Retinal pigment epithelial cell (primary cell): ENCODE data around the gene TSPAN17.

Experiments
- DNase-seq: peaks from one replicate; pipeline ENCODE4 v3.0.0-alpha.2; 2010; ENCODE audit warnings: low read depth
- H3K4me3 ChIP-seq: 2 replicates; pipeline ENCODE4 v1.5.1; 2011; ENCODE audit warnings: mild to moderate bottlenecking, low read length, control low read depth, moderate library complexity
- CTCF ChIP-seq: conservative IDR thresholded peaks from 2 replicates; pipeline ENCODE4 v1.5.1; 2011; ENCODE audit warnings: low read depth, low read length, control low read depth, inconsistent platforms

The TSPAN17 gene

DNA sequence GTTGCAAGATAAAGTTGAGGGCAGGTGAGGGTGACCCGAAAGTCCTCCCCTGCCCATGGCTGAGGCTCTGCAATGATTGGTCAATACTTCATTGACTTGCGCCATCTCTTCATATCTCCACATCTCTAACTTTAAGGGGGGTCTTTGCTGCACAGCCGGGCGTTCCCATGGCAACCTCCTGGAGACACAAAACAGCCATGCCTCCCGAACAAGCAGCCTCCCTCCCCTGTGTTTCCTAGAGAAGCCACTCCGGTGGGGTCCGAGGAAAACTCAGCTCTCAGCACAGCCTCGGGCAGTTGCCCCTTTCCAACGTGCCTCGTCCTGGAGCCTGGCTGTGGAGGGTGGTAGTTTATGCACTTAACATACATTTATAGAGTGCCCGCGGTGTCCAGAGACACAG, 57.5 kb downstream of the TSPAN17 start:
- H3K4me3 ChIP-seq: no peak overlapping the region
- no peak for TF ChIP-seq CTCF
- no peak for DNase-seq
